Gastroesophageal sphincter (tissue), 4 donors: ENCODE results near the gene BTBD9. TPM values are rescaled to one million over a fixed set of nuclear protein-coding genes. Genes with fewer than 3 reads are reported as not detected.

ENCODE experiments used
- ATAC-seq: fragments of 150-250 bp; one replicate; pipeline ENCODE4 v1.9.1; 2016; ENCODE audit warnings: mild to moderate bottlenecking, moderate library complexity
- H3K27ac ChIP-seq, 4 donors: fragments of 200-600 bp; sonication (generic) in 3 of 4; 1 replicate in 3 of 4; 2 replicates in 1 of 4; pipeline ENCODE4 v1.5.1; 2016 to 2019
- H3K27me3 ChIP-seq: fragments of 200-600 bp; sonication (generic); one replicate; pipeline ENCODE4 v1.5.1; 2019
- H3K36me3 ChIP-seq, 2 donors: fragments of 200-600 bp; sonication (generic); one replicate each; pipeline ENCODE4 v1.5.1; 2019; ENCODE audit warnings: control low read depth in 1 of 2
- H3K4me1 ChIP-seq, 3 donors: fragments of 200-600 bp; sonication (generic); 1 replicate in 2 of 3; 2 replicates in 1 of 3; pipeline ENCODE4 v1.5.1; 2016 to 2019; ENCODE audit warnings: control low read depth in 2 of 3
- H3K4me3 ChIP-seq, 2 donors: fragments of 200-600 bp; sonication (generic); one replicate each; pipeline ENCODE4 v1.5.1; 2019; ENCODE audit warnings: mild to moderate bottlenecking in 1 of 2, moderate library complexity in 1 of 2
- H3K9me3 ChIP-seq, 3 donors: fragments of 200-600 bp; sonication (generic); one replicate each; pipeline ENCODE4 v1.5.1; 2017 to 2019; ENCODE audit warnings: control low read depth in 2 of 3
- EP300 ChIP-seq: sonication (generic); formaldehyde crosslinking; IDR thresholded peaks from one replicate; pipeline ENCODE4 v1.6.1; 2017; ENCODE audit warnings: antibody characterized with exemption, mild to moderate bottlenecking
- POLR2A ChIP-seq, 2 donors: fragments of 450-650 bp; IDR thresholded peaks; one replicate each; pipeline ENCODE4 v1.6.1; 2017; ENCODE audit warnings: antibody characterized with exemption in 2 of 2, mild to moderate bottlenecking in 2 of 2, moderate library complexity in 1 of 2
- POLR2AphosphoS5 ChIP-seq: sonication (generic); formaldehyde crosslinking; IDR thresholded peaks from one replicate; pipeline ENCODE4 v1.6.1; 2017; ENCODE audit warnings: antibody characterized with exemption
- WGBS, 2 donors: methylation state at CpG; one replicate each; pipeline ENCODE4 v1.1.5; 2018; ENCODE audit warnings: low coverage in 1 of 2; 5-methylcytosine and 5-hydroxymethylcytosine counted together
- total RNA-seq, 4 donors: library from RNA; depleted of rRNA; stranded (reverse); fragments of >200 nt; gene quantifications; one replicate each; pipeline ENCODE4 v1.1.0, GENCODE V29; 2016
- TF ChIP-seq, protein P1 (sequence below), 4 experiments: fragments of 200-600 bp in 2 of 4; fragments of 450-650 bp in 2 of 4; sonication (generic) in 1 of 4; IDR thresholded peaks; one replicate each; pipeline ENCODE4 v1.5.1; 2017 to 2019; ENCODE audit warnings: antibody characterized with exemption in 4 of 4, mild to moderate bottlenecking in 2 of 4, moderate library complexity in 2 of 4

BTBD9 gene
- total RNA-seq, 4 donors from 2014 or later = 11.3 to 18.9 (median 13.8) TPM

DNA sequence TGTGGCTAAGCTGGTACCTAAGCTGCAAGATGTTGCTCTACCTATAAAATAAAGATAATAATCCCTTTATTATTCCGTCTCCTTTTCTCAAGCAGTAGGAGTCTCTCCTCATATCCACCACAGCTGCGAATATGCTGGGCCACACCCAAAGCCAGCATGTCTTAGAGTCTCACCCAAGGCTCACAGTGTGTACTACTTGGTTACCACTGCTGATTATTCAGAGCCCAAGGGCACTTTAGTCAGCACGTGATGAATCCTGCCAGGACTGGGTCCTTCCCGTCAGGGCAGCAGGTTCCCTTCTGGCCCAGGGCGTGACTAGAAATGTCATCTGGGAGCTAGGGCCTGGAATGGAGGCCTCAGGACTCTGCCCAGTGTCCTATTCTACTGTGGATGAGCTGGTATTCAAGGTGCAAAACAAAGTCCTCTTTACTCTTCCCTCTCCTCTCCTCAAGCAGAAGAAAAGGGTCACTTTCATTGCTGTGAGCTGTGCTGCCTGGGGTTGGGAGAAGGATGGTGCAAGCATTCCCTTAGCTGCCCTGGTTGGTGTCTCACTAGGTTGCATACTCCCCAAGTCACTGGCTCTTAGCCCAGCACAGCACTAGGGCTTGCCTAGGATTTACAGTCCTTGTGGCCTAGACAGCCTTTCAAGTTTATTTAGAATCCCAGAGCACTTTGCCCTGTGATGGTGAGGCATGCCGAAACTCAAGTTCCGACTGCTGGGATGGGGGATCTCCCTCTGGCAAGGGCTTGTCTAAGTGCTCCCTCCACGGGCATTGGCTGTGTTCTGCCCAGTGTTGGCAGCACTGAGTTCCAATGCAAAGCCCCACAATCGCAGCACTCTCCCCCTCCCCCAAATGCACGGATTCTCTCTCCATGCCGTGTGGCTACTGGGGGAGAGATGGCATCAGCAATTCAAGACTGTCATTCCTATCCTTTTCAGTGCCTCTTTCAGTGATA lies 320.2 kb downstream of the BTBD9 start:
- Histone ChIP-seq H3K9me3 (no peaks in the 10 kb centered on the region), H3K4me3 (no peak overlapping the region), H3K27me3 (no peaks in the 10 kb centered on the region), H3K36me3 (no peaks in the 10 kb centered on the region), H3K4me1 (no peaks in the 10 kb centered on the region), H3K27ac (no peak overlapping the region)
- no peak for ATAC-seq
- TF ChIP-seq EP300 (no peak), POLR2A (IDR thresholded peaks at IDR 0.05) (no peak), POLR2AphosphoS5 (no peak)
- TF ChIP-seq, protein P1, sequence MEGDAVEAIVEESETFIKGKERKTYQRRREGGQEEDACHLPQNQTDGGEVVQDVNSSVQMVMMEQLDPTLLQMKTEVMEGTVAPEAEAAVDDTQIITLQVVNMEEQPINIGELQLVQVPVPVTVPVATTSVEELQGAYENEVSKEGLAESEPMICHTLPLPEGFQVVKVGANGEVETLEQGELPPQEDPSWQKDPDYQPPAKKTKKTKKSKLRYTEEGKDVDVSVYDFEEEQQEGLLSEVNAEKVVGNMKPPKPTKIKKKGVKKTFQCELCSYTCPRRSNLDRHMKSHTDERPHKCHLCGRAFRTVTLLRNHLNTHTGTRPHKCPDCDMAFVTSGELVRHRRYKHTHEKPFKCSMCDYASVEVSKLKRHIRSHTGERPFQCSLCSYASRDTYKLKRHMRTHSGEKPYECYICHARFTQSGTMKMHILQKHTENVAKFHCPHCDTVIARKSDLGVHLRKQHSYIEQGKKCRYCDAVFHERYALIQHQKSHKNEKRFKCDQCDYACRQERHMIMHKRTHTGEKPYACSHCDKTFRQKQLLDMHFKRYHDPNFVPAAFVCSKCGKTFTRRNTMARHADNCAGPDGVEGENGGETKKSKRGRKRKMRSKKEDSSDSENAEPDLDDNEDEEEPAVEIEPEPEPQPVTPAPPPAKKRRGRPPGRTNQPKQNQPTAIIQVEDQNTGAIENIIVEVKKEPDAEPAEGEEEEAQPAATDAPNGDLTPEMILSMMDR (IDR thresholded peaks at IDR 0.05) = no peak
- WGBS, 2 donors = 84 to 94% methylated on average over 4 to 6 of the region's 11 CpGs

DNA sequence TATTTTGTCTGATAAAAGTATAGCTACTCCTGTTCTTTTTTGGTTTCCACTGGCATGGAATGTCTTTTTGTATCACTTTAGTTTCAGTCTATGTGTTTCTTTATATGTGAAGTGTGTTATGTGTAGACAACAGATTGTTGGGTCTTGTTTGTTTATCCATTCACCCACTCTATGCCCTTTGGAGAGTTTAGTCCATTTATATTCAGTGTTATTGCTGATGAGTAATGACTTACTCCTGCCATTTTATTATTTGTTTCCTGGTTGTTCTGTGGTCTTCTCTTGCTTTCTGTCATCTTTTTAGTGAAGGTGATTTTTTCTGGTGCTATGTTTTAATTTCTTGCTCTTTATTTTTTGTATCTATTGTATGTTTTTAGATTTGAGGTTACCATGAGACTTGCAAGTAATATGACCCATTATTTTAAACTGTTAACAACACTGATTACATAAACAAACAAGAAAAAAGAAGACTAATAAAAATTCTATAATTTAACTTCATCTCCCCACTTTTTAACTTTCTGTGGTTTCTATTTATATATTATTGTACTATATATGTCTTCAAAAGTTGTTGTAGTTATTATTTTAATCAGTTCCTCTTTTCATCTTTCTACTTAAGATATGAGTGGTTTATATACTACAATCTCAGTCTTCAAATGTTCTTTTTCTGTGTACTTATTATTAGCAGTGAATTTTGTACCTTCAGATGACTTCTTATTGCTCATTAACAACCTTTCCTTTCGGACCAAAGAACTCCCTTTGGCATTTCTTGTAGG lies 323.4 kb downstream of the BTBD9 start:
- Histone ChIP-seq H3K27me3 (no peaks in the 10 kb centered on the region), H3K36me3 (no peaks in the 10 kb centered on the region), H3K27ac (no peak overlapping the region), H3K4me1 (no peaks in the 10 kb centered on the region), H3K9me3 (no peaks in the 10 kb centered on the region), H3K4me3 (no peak overlapping the region)
- ATAC-seq = no peak
- 86% methylated on average over 1 of the region's 1 CpG; no CpG with 5 or more reads in 1 of the 2 donors for WGBS, 2 donors
- TF ChIP-seq EP300 (no peak), POLR2A (IDR thresholded peaks at IDR 0.05) (no peak), POLR2AphosphoS5 (no peak)
- TF ChIP-seq, protein P1 (IDR thresholded peaks at IDR 0.05) = no peak

DNA sequence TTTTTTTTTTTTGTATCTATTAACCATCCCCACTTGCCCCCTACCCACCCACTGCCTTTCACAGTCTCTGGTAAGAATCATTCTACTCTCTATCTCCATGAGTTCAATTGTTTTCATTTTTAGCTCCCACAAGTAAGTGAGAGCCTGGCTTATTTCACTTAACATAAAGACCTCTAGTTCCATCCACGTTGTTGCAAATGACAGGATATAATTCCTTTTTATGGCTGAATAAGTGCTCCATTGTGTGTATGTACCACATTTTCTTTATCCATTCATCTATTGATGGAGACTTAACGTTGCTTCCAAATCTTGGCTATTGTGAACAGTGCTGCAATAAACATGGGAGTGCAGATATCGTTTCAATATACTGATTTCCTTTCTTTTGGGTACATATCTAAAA lies 328.5 kb downstream of the BTBD9 start:
- Histone ChIP-seq H3K27me3 (no peaks in the 10 kb centered on the region), H3K4me3 (no peak overlapping the region), H3K4me1 (no peaks in the 10 kb centered on the region), H3K9me3 (no peaks in the 10 kb centered on the region), H3K36me3 (no peaks in the 10 kb centered on the region), H3K27ac (no peak overlapping the region)
- ATAC-seq = no peak
- 57 to 72% methylated on average over 3 of the region's 3 CpGs for WGBS, 2 donors
- TF ChIP-seq, protein P1 (IDR thresholded peaks at IDR 0.05) = no peak
- TF ChIP-seq EP300 (no peak), POLR2AphosphoS5 (no peak), POLR2A (IDR thresholded peaks at IDR 0.05) (no peak)

DNA sequence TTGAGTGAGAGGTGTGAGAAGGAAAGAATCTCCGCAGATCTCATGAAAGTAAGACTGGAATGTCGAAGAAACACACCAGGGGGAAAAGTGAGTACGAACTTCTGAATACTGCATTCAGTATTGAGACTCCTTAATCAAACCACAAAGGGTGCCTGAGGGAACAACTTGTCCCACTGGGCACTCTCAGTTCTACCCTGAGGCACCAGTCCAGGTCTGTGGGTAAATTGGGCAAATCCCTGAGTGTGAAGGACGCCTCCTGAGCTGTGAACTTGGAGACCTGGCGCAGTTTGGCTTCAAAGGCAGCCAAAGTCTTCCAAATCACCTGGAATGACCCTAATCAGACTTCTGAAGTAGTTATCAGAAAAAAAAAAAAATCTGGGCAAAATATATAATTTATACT lies 329.7 kb downstream of the BTBD9 start:
- WGBS, 2 donors = 95 to 96% methylated on average over 3 to 5 of the region's 5 CpGs
- Histone ChIP-seq H3K9me3 (no peaks in the 10 kb centered on the region), H3K4me3 (no peak overlapping the region), H3K27me3 (no peaks in the 10 kb centered on the region), H3K36me3 (no peaks in the 10 kb centered on the region), H3K4me1 (no peaks in the 10 kb centered on the region), H3K27ac (no peak overlapping the region)
- TF ChIP-seq, protein P1 (IDR thresholded peaks at IDR 0.05) = no peak
- TF ChIP-seq POLR2AphosphoS5 (no peak), POLR2A (IDR thresholded peaks at IDR 0.05) (no peak), EP300 (no peak)
- no peak for ATAC-seq
